Measurements from ENCODE around the gene PCBP3.
A peak's percentile ranks its signal among the peaks of the same experiment; 100 is the strongest.
"Not testable (repeated sequence)": the region's sequence is repeated elsewhere in the genome, so short reads cannot be mapped to it uniquely, and the experiment has no call there.

PCBP3 gene

DNA sequence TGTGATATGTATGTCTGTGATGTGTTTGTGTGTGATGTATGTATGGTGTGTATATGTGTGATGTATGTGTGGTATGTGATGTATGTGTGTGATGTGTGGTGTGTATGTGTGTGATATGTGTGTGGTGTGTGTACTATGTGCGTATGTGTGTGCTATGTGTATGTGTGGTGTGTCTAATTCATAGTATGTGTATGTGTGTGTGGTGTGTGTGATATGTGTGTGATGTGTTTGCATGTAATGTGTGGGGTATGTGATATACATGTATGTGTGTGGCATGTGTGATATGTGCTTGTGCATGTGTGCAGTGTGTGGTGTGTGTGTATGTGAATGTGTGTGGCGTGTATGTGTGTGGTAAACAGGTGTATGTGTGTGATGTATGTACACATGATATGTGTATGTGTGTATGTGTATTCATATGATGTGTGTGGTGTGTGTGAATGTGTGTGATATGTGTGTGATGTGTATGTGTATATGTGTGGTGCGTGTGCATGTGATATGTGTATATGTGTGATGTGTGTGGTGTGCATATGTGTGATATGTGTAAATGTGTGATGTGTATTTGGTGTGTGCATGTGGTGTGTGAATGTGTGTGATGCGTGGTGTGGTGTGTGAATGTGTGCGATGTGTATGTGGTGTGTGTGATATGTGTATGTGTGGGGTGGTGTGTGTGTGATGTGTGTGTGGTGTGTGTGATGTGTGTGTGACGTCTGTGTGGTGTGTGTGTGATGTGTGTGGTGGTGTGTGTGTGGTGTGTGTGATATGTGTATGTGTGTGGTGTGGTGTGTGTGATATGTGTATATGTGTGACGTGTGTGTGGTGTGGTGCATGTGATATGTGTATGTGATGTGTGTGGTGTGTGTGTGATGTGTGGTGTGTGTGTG, 8.0 kb upstream of the PCBP3 start:
- DNase-seq (ENCODE audit: low spot score): no peak

DNA sequence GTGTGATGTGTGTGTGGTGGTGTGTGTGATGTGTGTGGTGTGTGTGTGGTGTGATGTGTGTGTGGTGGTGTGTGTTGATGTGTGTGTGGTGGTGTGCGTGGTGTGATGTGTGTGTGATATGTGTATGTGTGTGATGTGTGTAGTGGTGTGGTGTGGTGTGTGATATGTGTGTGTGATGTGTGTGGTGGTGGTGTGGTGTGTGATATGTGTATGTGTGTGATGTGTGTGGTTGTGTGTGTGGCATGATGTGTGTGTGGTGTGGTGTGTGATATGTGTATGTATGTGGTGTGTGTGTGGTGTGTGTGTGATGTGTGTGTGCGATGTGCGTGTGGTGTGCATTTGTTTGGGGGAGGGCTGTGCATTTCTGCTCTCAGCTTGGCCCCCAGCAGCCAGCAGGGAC, 7.1 kb upstream of the PCBP3 start:
- no peak for DNase-seq (ENCODE audit: low spot score)

DNA sequence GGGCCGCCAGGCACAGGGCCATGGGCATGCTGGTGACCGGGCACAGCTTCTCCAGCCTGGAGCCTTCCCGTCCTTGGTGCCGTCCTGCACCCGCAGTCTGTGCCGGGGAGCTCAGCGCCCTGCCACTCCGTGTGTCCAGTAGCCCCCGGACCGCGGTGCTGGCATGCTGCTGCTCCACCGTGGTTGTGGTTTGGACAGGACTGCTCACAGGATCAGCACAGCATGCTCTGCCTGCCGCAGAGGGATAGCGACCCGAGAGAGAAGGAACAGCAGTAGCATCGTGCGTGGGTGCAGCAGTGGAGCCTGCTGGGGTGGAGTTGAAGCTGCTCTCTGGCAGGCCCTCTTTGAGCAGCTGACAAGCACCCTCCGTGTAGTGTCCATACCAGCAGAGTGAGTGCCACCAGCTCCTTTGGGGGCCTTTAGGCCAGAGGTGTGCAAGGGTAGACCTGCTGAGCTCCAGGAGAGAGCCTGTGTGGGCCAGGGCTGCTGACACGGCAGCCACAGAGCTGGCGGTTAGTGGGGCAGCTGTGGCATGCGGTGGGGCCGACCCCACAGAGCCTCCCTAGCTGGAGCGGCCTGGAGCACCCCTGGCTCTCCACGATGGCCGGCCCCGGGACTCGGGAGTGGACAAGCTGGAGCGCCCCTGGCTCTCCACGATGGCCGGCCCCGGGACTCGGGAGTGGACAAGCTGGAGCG, 6.4 kb upstream of the PCBP3 start:
- no peak for DNase-seq (ENCODE audit: low spot score)

DNA sequence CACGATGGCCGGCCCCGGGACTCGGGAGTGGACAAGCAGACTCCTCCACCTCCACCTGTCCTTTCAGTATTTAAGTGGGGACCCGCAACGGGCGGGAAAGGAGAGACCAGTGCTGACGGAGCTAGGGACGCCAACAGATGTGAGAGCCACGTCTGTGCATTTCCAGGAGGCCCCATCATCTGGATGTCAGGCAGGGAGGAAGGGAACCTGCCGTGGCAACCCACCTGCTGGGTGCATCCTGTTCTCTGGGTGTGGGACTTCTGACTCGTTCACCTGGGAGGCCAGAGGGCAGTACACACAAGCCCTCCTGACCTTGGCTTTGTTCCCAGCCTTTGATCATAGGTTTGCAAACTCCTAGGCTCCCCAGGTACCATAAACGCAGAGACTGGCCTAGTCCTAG, 5.6 kb upstream of the PCBP3 start:
- no peak for DNase-seq (ENCODE audit: low spot score)

DNA sequence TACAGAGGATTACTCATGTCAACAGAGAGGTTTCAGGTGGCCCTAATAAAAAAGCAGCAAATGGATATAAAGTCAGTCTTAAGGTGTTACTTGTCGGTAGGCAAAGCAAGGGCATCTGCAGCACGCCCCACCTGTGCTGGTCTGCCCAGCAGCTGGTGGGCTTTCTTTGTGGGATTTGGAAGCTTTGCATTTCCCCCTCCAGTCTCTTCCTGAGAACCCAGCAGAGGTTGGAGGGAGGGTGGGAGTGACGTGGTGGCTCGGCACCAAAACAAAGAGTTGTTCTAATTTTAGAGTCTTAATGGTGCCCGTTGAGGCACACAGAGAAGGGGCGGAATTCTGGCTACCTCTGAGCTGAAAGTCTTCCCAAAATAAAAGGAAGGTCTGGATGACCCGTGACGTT, 4.8 kb upstream of the PCBP3 start:
- DNase-seq (ENCODE audit: low spot score): no peak

DNA sequence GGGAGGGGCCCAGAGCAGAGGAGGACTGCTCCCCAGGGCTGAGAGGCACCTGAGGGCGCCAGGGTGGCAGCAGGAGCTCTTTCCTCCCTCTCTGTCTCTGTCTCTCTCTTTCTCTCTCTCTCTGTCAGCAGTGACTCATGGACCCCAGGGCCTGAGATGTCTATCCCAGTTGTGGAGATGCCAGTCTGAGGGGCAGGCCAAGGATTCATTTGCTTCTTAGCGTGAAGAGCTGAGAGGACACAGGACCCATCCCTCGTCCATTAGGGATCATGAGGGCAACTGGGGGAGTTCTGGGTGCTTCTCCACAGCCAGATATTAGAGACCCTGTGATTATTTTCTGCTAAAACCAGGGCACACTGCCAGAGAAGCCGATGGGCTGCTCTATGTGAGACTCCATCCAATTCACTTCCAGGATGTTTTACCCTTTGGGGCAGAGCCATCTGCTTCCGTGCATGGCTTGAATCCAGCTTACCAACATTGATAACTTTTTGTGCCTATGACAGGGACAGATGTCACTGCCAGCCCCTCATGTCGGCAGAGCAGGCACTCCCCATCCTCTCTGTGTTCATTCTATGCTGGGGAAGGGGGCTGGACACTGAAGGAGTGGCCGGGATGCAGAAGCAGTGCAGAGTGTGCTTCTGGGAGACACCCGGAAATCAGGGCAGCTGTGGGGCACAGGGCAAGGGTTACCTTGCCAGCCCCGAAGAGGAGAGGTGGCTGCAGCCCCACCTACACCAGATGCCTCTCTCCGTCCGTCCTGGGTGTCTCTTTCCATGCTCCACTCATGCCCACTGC, 4.1 kb upstream of the PCBP3 start:
- no peak for DNase-seq (ENCODE audit: low spot score)

DNA sequence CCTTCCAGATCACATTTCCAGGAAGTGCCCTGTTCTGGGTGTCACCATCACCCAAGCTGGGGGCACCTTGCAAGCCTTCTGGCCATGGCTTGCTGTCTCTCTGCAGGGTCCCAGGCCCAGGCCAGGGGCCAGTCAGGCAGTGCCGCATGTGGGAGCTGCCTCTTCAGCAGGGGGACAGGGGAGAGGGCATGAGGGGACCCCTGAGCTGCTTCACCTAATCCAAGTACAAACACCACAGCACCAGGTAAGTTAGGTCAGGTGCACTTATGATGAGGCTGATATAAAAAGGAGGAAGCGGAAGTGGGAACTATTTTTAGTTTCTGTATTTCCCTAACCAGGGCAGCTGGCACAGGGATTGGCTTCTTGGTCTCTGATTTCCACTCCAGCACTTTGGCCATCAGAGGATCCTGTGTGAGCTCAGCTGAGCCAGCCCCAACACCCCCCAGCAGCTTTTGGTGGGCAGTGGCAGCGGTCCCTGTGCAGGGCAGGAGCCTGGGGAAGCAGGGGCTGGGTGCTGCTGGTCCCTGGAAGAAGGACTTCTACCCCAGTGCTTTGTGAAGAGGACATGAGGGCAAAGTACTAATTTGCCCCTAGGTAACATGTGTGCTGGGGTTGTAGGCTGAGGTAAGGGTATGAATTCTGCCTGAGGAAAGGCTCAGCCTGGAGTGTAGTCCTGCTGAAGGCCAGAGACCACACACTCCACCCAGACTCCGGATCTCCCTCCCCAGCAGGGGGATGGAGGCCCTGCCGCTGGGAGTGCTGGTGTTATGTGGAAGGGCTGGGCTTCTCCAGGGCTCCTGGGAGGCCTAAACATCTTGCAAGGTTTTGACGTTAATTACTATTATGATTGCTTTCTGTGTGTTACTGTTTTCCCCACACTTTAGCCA, 3.3 kb upstream of the PCBP3 start:
- no peak for DNase-seq (ENCODE audit: low spot score)

DNA sequence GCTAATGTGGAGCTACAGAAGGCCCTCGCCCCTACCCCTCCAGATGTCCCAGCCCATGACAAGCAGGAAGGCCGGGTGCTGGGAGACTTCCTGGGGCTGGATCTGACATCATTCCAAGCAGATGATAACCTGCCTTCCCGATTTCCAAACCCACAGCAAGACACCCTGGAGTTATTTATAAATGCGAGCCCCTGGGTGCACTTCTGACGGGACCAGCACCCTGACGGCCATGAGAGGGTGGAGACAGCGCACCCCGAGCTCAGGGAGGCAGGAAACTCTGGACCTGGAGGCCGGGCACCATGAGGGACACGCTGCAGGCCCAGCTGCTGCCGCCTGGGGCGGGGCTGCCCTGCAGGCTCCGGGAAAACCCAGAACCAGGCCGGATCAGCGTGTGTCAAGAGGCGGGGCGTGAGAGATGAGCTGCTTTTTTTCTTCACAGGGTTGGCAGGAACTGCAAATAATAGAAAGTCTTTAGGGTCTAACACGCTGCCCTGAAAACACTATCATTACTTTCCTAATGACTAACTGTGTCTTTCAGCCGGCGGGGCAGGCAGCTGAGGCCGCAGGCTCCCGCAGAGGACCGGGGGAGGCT, 2.5 kb upstream of the PCBP3 start:
- no peak for DNase-seq (ENCODE audit: low spot score)

DNA sequence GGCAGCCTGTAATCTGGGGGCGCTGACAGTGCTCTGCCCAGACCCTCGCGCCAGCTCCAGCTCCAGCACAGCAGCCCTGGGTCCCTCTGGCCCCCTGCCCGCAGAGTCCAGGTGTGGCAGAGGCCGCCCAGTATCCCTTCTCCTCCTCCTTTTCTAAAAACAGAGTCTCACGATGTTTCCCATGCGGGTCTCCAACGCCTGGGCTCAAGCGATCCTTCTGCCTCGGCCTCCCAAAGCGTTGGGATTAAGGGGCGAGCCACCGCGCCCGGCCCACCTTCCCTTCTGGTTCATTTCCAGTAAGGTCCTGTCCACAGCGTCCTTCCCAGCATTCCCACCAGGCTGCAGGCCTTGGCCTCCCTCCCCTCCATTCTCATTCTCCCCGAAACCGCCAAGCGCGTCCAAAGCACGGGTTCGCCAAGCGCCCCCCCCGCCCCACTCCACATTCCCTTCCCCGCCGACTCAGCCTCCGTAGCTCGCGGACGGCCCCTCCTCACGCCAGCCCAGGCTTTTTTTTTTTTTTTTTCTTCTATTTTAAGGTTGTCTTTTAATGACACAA, 2.0 kb upstream of the PCBP3 start:
- no peak for DNase-seq (ENCODE audit: low spot score)

DNA sequence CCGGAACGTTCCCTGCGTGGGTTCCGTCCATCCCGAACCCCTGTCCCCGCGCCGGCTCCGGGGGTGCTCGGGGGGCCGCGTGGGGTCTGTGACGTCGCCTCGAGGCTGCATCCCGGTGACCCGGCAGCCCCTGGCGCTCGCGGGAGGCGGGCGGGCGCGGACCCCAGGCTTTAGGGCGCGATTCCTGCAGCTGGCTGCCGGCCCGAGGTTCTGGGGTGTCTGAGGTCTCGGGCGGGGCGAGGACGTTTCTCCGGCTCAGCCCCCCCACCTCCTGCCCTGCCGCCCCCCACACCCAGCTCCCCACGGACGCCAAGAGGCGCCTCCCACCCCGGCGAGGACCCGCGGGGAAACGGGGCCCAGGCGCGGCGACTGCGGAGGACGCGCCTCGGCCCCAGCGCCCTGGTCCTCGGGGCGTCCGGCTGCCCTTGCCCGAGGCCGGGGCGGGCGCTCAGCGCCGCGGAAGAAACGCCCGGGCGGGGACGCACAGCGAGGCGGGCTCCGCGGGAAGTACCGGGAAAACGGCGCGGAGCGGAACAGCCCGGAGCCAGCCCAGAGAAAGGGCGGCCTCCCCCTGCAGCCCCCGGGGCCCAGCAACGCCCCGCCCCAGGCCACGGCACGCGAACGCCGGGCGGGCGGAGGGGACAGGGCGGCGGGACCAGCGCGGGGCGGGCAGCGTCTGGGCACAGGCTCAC, 1.3 kb upstream of the PCBP3 start:
- no peak for DNase-seq (ENCODE audit: low spot score)

DNA sequence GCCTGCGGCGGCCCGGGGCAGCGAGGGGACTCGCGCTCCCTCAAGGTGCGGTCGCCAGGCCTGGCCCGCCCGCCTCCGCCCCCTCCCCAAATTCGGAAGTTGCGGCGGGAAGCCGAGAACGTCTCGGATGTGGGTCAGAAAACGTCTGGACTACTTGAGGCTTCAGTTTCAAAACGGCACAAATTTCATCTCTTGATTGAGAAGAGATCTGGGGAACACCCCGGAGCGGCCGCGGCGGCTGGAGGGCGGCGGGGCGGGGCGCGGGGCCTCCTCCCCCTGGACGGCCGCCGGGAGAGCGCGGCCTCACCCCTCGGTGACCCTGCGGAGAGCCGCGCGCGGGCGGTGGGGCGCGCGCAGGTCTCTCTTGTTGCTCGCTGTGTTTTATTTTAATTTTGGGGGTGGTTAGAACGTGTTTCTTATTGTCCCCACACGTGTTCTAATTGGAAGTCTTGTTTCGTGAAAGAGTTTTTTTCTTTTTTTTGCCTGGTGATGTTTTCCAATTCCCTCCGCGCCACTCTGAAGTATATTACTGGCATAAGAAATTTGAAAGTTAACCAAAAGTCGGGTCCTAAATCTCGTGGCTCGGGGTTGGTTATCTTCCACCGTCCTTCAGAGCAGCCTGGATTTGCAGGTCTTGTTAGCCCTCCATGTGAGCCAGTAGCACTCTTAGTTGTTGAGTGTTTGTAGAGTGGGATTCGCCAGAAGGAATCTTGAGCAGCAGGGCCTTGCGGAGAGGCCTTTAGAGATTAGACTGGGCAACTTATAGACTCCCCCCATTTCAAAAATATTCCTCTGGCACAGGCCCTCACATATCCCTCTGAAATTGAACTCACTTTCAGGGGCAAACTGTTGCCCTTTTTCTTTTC, 749 bp downstream of the PCBP3 start:
- DNase-seq (ENCODE audit: low spot score): no peak

DNA sequence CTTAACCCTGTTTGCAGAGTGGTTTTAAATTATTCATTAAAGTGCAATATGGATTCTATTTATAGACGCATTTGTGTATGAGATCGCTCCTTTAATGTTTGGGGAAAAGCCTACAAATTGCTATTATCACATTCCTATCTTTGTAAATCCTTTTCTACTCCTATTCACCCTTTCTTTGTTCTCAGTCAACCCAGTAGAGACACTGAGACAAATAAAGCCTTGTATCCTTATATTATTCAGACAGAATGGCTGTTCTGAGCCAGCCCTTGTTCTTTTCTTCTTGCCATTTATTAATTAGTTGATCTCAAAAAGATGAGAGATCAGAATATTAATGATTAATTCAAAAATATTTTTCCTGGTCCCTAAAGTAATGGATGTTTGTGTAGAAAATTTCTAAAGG, 8.4 kb downstream of the PCBP3 start:
- DNase-seq (ENCODE audit: low spot score): peak; percentile 84

DNA sequence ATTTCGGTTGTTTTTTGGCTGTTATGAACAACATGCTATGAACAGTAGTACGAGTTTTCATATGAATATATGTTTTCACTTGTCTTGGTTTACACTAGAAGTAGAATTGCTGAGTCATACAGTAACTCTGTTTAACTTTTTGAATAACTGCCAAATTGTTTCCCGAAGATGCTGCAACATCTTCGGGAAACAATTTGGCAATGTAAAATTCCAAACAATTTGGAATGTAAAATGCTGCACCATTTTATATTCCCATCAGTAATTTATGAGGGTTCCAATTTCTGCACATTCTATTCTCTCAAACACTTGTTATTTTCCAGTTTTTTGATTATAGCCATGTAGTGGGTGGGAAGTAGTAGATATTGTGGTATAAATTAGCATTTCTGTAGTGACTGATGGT, 11.6 kb downstream of the PCBP3 start:
- DNase-seq (ENCODE audit: low spot score): no peak

DNA sequence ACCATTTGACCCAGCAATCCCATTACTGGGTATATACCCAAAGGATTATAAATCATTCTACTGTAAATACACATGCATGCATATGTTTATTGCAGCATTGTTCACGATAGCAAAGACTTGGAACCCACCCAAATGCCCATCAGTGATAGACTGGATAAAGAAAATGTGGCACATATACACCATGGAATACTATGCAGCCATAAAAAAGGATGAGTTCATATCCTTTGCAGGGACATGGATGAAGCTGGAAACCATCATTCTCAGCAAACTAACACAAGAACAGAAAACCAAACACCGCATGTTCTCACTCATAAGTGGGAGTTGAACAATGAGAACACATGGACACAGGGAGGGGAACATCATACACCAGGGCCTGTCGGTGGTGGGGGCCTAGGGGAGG, 12.6 kb downstream of the PCBP3 start:
- DNase-seq (ENCODE audit: low spot score): not testable (repeated sequence)

DNA sequence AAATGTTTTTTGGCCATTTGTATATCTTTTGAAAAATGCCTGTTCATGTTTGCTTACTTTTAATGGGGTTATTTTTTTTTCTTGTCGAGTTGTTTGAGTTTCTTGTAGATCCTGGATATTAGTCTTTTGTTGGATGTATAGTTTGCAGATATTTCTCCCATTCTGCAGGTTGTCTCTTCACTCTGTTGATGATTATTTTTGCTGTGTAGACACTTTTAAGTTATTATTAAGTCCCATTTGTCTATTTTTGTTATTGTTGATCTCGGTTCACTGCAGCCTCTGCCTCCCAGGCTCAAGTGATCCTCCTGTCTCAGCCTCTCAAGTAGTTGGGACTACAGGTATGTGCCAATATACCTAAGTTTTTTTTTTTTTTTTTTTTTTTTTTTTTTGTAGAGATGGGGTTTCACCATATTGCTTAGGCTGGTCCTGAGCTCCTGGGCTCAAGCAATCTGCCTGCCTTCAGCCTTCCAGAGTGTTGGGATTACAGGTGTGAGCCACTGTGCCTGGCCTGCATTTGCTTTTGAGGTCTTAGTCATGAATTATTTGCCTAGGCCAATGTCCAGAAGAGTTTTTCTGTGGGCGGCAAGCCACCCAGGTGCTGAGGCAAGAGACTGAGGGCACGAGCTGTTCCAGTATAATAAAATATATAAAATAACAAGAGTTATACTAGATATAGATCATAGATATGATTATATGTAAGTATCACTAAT, 18.5 kb downstream of the PCBP3 start:
- DNase-seq (ENCODE audit: low spot score): not testable (repeated sequence)

DNA sequence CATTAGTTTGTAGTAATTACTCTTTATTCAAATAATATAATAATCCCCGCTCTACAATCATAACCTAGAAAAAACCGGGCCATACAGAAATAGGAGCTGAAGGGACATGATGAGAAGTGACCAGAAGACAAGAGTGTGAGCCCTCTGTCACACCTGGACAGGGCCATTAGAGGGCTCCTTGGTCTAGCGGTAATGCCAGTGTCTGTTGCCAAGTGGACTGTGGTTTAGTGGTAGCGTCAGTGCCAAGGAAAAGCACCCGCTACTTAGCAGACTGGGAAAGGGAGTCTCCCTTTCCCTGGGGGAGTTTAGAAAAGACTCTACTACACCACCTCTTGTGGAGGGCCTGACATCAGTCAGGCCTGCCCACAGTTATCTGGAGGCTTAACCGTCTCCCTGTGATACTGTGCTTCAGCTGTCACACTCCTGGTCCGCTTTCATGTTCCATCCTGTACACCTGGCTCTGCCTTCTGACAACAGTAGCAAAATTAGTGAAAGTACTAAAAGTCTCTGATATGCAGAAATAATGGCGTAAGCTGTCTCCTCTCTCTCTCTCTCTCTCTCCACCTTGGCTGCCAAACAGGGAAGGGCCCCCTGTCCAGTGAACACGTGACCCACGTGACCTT, 19.2 kb downstream of the PCBP3 start:
- not testable (repeated sequence) for DNase-seq (ENCODE audit: low spot score)

DNA sequence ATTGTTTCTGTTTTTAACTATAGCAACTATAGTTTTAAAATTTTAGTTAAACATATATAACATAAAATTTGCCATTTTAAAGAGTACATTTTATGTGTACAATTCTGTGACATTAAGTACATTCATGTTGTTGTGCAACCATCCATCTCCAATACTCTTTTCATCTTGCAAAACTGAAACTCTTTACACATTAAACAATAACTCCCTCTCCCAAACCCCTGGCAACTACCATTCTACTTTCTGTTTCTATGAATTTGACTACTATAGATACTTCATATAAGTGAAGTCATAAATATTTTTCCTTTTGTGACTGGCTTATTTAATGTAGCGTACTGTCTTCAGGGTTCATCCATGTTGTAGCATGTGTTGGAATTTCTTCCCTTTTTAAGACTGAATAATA, 25.9 kb downstream of the PCBP3 start:
- no peak for DNase-seq (ENCODE audit: low spot score)

DNA sequence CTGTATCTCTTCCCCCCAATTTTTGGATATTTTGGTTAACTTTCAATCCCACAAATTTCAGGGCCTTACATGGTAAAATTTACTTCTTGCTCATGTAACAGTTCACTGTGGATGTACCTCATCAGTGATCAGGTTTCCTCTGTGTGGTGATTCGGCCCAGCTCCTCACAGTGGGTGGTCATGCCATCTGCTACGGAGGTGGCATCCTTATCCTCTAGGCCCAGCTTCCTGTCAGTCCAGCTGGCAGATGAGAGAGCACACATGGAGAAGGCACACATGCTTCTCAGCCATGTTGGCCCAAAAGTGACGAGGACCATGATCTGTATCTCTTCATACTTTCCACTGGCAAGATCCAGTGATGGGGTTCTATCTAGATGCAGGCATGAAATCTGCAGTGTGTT, 27.2 kb downstream of the PCBP3 start:
- DNase-seq (ENCODE audit: low spot score): no peak
